KBM-7 (cell line): ENCODE measurements around the gene RIC8B.

ENCODE experiments used
- DNase-seq: peaks from one replicate; pipeline ENCODE4 v3.0.0-alpha.2; 2015
- in situ Hi-C: fragments of 300-500 bp; cut with MboI; formaldehyde crosslinking; loops from 2 replicates; pipeline ENCODE4 v1.14.3; 2020; ENCODE audit warnings: low sequenced_read_pairs, low pct_unique_long_range_greater_than_20kb, mixed read lengths

RIC8B gene

DNA sequence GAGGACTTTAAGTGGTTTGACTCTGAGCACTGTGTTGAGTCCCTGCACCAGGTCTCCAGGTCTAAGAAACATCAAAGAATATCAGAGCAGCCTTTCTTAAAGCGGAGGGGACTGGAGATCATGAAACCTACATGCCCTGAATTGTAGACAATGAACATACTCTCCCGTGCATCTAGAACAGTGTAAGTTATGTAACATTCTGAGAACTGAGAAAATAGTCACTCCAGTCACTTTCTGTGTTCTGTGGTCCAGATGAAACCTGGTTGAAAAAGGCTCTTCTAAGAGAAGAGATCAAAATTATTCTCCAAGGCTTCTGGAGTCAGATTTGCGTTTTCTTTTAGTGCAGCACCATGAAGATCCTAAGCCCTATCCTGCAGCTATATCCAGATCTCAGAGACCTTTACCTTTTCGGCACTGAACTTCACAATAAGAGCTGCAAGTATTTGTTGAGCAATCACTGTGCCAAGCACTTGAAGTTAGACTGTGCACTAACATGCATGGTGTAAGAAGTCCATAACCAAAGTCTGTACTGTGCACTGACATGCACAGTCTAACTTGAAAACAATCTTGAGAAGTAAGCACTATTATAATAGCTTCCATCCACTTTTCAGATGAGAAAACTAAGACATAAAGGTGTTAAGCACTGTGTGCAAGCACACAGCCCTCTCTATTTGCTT, 115.6 kb downstream of the RIC8B start:
- in situ Hi-C loops = no loop called here
- DNase-seq = no peak

DNA sequence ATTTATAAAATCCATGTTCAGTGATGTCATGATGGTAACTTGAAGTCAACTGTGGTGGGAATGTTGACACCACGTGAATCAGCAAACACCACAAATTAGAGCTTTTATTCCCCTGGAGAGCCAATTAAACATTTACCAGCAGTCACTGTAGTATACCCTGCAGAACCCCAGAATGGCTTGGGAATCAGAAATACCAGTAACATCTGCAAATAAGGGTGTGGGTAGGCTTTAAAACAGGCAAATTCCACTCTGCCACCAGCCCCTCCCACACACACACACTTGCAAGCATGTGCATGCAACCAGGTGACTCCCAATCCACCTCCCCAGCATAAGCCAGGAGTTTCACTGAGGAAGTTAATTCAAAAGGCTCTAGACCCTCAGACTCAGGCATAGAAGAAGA, 117.6 kb downstream of the RIC8B start:
- no peak for DNase-seq

GRCh38 chr12:106893451-106893850, 119.0 kb downstream of the RIC8B start:
- in situ Hi-C loops = no loop called here
- no peak for DNase-seq

More for the DNA sequence above, 117.6 kb downstream of the RIC8B start:
- in situ Hi-C loops = no loop called here

DNA sequence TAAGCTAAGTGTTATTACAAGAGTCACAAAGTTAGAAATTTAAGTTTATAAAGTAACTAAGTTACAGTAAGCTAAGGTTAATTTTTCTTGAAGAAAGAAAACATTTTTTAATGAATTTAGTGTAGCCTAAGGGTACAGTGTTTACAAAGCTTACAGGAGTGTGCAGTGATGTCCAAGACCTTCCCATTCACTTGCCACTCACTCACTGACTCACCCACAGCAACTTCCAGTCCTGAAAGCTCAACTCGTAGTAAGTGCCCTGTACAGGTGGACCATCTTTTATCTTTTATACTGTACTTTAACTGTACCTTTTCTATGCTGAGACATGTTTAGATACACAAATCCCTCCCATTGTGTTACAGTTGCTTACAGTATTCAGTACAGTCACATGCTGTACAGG, 120.3 kb downstream of the RIC8B start:
- no peak for DNase-seq
- in situ Hi-C loops = no loop called here

- in situ Hi-C loops = no loop called here
- DNase-seq = no peak
These were observed 122.1 kb downstream of the RIC8B start for GRCh38 chr12:106896603-106897002.

DNA sequence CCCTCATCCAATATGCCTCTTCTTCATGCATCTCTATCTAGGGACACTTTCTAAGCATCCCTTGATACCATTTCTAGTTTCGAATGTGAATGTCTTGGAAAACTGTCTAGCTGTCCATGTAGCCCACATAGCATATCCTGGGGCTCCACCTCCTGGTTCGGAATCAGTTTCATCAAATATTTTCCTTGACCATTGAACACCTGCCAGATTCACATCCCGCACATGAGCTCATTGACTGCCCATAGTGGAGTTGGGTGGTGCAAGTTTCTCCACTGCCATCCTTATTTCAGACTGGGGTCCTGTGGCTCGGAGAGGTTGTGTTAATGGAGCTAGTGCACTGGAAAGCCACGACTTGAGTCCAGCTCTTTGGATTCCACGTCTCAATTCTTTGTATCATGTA, 122.6 kb downstream of the RIC8B start:
- in situ Hi-C loops = no loop called here
- DNase-seq = no peak

- no peak for DNase-seq
- in situ Hi-C loops = no loop called here
These were observed 123.8 kb downstream of the RIC8B start for GRCh38 chr12:106897981-106898901.

DNA sequence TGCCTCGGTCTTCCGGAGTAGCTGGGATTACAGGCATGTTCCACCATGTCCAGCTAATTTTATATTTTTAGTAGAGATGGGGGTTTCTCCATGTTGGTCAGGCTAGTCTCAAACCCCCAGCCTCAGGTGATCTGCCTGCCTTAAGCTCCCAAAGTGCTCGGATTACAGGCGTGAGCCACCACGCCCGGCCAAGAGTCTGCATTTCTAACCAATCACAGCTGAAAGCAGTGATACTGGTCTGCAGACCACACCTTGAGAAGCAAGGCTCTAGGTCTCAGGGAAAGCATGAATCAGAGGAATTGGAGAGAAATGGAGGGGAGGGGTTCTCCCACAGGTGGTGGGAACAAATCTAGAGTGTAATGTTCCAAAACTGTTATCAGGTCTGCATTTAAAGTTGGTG, 126.1 kb downstream of the RIC8B start:
- in situ Hi-C loops = loop anchor here (25.0 kb wide), 2 partner anchors 513 to 663 kb away; partner anchors contain the start of gene CKAP4
- DNase-seq = no peak

DNA sequence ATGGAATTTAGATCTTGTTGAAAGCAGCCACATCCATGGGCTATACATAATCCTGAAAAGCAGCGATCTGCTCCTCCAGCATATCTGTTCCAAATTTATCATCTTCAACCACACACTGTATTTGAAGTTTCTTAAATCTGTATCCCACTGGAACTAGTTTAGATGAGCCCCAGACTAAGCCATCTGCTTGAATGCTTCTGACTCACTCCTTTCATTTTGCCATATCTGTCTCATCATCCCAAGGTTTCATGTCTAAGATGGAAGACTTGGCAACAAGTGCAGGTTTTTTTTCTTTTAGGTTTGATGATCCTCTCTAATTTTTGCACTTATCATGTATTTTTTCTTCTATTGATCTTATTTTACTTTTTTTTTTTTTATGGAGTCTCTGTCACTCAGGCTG, 126.8 kb downstream of the RIC8B start:
- DNase-seq = no peak
- in situ Hi-C loops = loop anchor here (25.0 kb wide), 2 partner anchors 514 to 664 kb away; partner anchors contain the start of gene CKAP4

DNA sequence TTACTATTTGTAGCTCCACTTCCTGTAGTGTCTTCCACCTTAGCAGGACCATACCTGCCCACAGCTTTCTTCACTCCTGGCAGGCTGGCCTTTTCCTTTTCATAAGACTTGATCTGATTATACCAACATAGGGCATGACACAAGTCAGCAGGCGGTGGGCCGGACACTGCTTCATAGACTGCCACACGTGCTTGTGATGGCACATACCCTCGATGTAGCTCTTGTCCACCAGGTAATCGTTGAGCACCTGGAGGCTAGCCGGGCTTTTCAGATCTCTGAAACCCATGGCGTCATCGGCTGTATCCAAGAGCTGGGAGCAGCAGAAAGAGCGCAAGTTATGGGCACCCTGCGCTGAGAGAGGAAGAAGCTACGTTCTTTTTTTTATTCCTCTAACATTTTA, 127.6 kb downstream of the RIC8B start:
- in situ Hi-C loops = loop anchor here (25.0 kb wide), 2 partner anchors 515 to 665 kb away; partner anchors contain the start of gene CKAP4
- no peak for DNase-seq

DNA sequence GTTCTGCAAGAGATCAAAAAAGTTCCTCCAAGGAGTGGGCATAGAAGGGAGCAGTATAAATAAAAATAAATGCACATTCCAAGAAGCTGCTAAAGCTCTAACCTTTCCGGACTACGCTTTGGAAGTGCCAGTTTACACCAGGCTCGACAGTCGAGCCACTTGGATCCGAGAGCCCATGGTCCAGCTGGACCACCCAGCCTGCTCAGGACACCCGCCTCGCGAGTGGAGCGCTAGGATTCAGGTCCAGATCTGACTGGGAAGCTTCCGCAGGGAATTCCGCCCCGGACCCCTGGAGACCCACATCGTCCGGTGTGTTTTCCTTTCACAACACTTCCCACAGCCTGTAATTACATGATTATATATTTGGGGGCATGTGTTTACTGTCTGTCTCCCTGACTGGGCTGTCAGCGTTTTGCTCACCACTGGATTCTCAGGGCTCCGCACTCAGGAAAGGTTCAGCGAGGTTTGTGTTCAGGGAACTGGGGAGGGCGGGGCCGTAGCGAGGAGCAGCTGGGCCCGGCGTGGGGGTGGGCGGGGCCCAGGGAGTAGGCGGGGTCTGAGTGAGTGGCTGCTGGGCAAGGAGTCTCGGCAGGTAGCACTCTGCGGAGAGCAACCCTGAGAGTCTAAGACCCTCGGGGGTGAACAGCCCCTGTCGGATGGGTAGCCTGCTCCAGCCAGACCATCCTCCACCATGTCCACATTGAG, 128.9 kb downstream of the RIC8B start:
- no peak for DNase-seq
- in situ Hi-C loops = loop anchor here (25.0 kb wide), 2 partner anchors 516 to 666 kb away; partner anchors contain the start of gene CKAP4

DNA sequence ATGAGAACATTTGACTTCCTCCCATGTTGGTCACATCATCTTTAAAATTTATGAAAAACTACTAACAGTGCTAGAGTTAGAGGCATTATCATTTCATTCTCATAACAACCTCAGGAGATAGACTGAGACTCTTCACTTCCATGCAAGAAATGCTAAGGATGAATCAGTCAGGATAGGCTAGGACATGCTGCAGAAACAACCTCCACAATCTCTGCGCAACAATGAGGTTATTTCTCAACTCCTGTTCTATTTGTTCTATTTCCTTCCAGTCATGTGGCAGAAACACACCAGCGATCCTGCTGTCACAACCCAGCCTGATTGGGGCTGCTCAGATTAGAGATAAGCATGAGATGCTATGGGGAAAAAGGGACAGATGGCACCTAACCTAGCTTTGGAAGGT, 132.2 kb downstream of the RIC8B start:
- in situ Hi-C loops = loop anchor here (25.0 kb wide), 2 partner anchors 519 to 669 kb away; partner anchors contain the start of gene CKAP4
- no peak for DNase-seq

GRCh38 chr12:106907411-106907810, 132.9 kb downstream of the RIC8B start:
- DNase-seq = no peak
- in situ Hi-C loops = loop anchor here (25.0 kb wide), 2 partner anchors 520 to 670 kb away; partner anchors contain the start of gene CKAP4

DNA sequence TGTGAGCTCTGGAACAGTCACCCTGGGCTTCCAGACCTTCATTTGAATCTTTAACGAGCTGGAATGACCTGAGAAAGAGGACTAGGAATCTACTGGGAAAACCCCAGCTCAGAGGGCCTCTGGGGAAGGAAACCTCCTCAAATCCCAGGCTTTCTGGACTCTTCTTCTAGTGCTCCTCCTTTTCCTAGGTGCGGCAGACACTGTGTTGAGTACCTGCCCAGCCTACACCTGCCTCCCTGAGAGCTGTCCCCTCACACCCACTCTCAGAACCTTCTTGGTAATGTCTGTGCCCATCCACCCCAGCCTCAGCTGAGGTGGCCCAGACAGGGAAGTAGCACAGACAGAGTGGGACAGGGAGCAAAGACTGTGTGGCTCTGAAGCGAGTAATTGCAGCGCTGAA, 133.4 kb downstream of the RIC8B start:
- in situ Hi-C loops = loop anchor here (25.0 kb wide), 2 partner anchors 521 to 671 kb away; partner anchors contain the start of gene CKAP4
- DNase-seq = no peak

DNA sequence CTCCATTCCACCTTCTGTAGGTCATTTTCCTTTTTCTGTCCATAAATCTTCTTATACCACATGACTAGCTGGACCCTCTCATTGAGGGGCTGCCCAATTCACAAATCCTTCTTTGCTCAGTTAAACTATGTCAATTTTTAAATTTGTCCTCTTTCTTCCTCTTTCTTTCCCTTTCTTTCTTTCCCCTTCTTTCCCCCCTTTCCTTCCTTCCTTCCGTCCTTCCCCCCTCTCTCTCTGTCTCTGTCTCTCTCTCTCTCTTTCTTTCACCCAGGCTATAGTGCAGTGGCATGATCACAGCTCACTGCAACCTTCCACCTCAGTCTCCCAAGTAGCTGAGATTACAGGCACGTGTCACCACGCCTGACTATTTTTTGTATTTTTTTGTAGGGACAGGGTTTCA, 134.1 kb downstream of the RIC8B start:
- DNase-seq = no peak
- in situ Hi-C loops = loop anchor here (25.0 kb wide), 2 partner anchors 521 to 671 kb away; partner anchors contain the start of gene CKAP4

DNA sequence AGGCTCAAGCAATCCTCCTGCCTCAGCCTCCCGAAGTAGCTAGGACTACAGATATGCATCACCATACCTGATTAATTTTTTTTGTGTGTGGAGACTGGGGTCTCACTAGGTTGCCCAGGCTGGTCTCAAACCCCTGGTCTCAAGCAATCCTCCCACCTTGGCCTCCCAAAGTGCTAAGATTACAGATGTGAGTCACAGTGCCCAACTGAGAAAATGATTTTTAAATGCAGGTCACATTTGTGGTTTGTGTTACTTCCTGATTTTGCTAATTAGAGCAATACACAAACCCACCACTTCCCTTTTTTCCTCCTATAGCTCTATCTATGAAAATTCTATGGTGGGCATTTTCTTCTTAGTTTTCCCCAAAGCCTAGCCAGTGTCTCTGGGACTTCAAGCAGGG, 135.7 kb downstream of the RIC8B start:
- in situ Hi-C loops = loop anchor here (25.0 kb wide), 2 partner anchors 523 to 673 kb away; partner anchors contain the start of gene CKAP4

DNA sequence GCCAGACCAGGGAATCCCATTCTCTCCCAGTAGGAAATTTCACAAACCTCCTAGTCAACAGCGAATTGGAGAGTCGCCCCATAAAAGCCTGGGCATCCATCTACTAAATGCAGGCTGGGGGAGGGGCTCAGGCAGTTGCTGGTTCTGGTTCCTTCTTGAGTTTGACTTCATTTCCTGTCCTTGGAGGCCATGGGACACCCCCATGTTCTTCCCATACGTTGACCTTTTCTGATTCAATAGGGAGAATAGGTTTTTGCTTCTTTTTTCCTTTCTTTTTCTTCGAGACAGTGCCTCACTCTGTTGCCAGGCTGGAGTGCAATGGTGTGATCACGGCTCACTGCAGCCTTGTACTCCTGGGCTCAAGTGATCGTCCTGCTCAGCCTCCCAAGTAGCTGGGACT, 137.1 kb downstream of the RIC8B start:
- DNase-seq = no peak
- in situ Hi-C loops = loop anchor here (25.0 kb wide), 2 partner anchors 524 to 674 kb away; partner anchors contain the start of gene CKAP4

More for the DNA sequence above, 135.7 kb downstream of the RIC8B start:
- DNase-seq = peak; percentile 92

GRCh38 chr12:106913456-106913855, 139.0 kb downstream of the RIC8B start:
- in situ Hi-C loops = loop anchor here (25.0 kb wide), 2 partner anchors 526 to 676 kb away; partner anchors contain the start of gene CKAP4
- no peak for DNase-seq
